DND-41 (cell line): Measurements from ENCODE around the gene CDH23.

Source experiments
- EZH2 ChIP-seq: IDR thresholded peaks from 3 replicates; pipeline ENCODE4 v1.6.1; 2012; ENCODE audit warnings: borderline replicate concordance, low read depth, mild to moderate bottlenecking, moderate library complexity, low read length, inconsistent platforms; ENCODE audit not compliant: severe bottlenecking
- TF ChIP-seq, protein P1 (sequence below): IDR thresholded peaks from 2 replicates; pipeline ENCODE4 v1.5.1; 2012; ENCODE audit warnings: borderline replicate concordance, low read length, moderate library complexity, mild to moderate bottlenecking; ENCODE audit not compliant: poor library complexity, severe bottlenecking; ENCODE audit errors: extremely low read depth

DNA sequence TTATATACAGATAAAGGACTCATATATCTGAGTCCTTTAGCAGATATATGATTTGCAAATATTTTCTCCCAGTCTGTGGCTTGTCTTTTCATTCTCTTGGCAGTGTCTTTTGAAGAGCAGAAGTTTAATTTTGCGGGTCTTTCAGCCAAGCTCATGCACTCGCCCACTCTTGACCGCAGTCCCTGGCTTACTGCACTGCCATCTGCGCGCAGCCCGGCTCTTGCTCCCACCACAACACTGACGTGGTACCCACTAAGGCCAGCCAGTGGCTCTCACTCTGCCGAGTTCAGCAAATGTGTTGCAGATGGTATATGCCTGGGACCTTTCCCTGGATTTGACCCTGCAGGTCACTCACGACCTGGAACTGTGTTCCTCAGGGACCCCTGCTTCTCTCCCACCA lies 74.3 kb downstream of the CDH23 start:
- TF ChIP-seq, protein P1, sequence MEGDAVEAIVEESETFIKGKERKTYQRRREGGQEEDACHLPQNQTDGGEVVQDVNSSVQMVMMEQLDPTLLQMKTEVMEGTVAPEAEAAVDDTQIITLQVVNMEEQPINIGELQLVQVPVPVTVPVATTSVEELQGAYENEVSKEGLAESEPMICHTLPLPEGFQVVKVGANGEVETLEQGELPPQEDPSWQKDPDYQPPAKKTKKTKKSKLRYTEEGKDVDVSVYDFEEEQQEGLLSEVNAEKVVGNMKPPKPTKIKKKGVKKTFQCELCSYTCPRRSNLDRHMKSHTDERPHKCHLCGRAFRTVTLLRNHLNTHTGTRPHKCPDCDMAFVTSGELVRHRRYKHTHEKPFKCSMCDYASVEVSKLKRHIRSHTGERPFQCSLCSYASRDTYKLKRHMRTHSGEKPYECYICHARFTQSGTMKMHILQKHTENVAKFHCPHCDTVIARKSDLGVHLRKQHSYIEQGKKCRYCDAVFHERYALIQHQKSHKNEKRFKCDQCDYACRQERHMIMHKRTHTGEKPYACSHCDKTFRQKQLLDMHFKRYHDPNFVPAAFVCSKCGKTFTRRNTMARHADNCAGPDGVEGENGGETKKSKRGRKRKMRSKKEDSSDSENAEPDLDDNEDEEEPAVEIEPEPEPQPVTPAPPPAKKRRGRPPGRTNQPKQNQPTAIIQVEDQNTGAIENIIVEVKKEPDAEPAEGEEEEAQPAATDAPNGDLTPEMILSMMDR = no peak
- TF ChIP-seq EZH2 = no peak
